Measurements from ENCODE around the gene RABL6. TPM values are rescaled to one million over a fixed set of nuclear protein-coding genes. Genes with fewer than 3 reads are reported as not detected.

Gene RABL6
- total RNA-seq, 2 experiments from 2014 or later, result 46.4 to 48.5 TPM

GRCh38 chr9:136806631-136807201 is 1.0 kb upstream of the RABL6 start:
- peaks cover 10% of the 10 kb centered on the region for H3K36me3 ChIP-seq (ENCODE audit: insufficient read depth, low read length)
- no peak for TF ChIP-seq CTCF (IDR thresholded peaks at IDR 0.05)
- peak overlapping the region; percentile 44 to 81 for H3K27ac ChIP-seq (ENCODE audit: low read depth in 1 of 2, low read length in 2 of 2)
- POLR2A ChIA-PET, result interaction anchor here (0.7 to 3.9 kb wide), 11 partner anchors 8 to 289 kb away, joined by 3 to 30 read pairs (median 5); partner anchors contain the start of genes AJM1, MAN1B1, TMEM141 and TRAF2
- Mint-ChIP-seq H3K9me3 (no peaks in the 10 kb centered on the region), H3K4me1 (ENCODE audit: low read depth) (peaks cover 41% of the 10 kb centered on the region), H3K36me3 (ENCODE audit: low read depth) (peaks cover 15% of the 10 kb centered on the region), H3K27me3 (no peaks in the 10 kb centered on the region), H3K4me3 (peak overlapping the region; percentile 90), H3K27ac (peak overlapping the region; percentile 81)
- peak overlapping the region; percentile 68 for H3K4me3 ChIP-seq (ENCODE audit: low read length)
- no peak for ATAC-seq (ENCODE audit: poor library complexity)
- DNase-seq, result peak in 1 of 14 experiments; percentile 36
- H3K9me3 ChIP-seq (ENCODE audit: control insufficient read depth in 1 of 2, insufficient read depth in 1 of 2, low read length in 2 of 2), result no peaks in the 10 kb centered on the region
- CTCF ChIA-PET, result interaction anchor here (1.2 to 3.8 kb wide), 4 partner anchors 15 to 229 kb away, joined by 3 to 18 read pairs (median 4); partner anchors contain the start of genes AJM1 and TMEM141
- H3K4me1 ChIP-seq (ENCODE audit: insufficient read depth, low read length), result peaks cover 47% of the 10 kb centered on the region
- H3K27me3 ChIP-seq (ENCODE audit: control insufficient read depth in 1 of 2, insufficient read depth in 2 of 2, low read length in 2 of 2), result peaks cover 0 to 3% of the 10 kb centered on the region in 2 experiments
- intact Hi-C loops (cut with DNase I, micrococcal nuclease), result loop anchor here (1.0 to 10.0 kb wide), 5 partner anchors 41 to 402 kb away; partner anchors contain the start of genes PHPT1 (in 2 of the 2), SNAPC4 (in 1 of the 2) and TRAF2 (in 1 of the 2)

- ATAC-seq (ENCODE audit: poor library complexity), result peak; percentile 54
- intact Hi-C loops (cut with DNase I, micrococcal nuclease), result loop anchor here (2.0 to 10.0 kb wide), 5 partner anchors 33 to 403 kb away; partner anchors contain the start of genes PHPT1 (in 1 of the 2), SNAPC4 (in 1 of the 2) and TRAF2 (in 1 of the 2)
- H3K9me3 ChIP-seq (ENCODE audit: control insufficient read depth in 1 of 2, insufficient read depth in 1 of 2, low read length in 2 of 2), result no peaks in the 10 kb centered on the region
Measured at GRCh38 chr9:136808075-136808805, 492 bp downstream of the RABL6 start.

More at GRCh38 chr9:136808075-136808805, 492 bp downstream of the RABL6 start:
- Histone ChIP-seq H3K4me3 (ENCODE audit: low read length) (peak overlapping the region; percentile 62), H3K27ac (ENCODE audit: low read depth in 1 of 2, low read length in 2 of 2) (no peak overlapping the region), H3K27me3 (ENCODE audit: control insufficient read depth in 1 of 2, insufficient read depth in 2 of 2, low read length in 2 of 2) (no peaks in the 10 kb centered on the region), H3K36me3 (ENCODE audit: insufficient read depth, low read length) (peaks cover 10% of the 10 kb centered on the region), H3K4me1 (ENCODE audit: insufficient read depth, low read length) (peaks cover 56% of the 10 kb centered on the region)
- Mint-ChIP-seq H3K27ac (peak overlapping the region; percentile 41), H3K36me3 (ENCODE audit: low read depth) (peaks cover 23% of the 10 kb centered on the region), H3K4me1 (ENCODE audit: low read depth) (peaks cover 44% of the 10 kb centered on the region), H3K27me3 (no peaks in the 10 kb centered on the region), H3K4me3 (peak overlapping the region; percentile 86), H3K9me3 (no peaks in the 10 kb centered on the region)
- TF ChIP-seq CTCF (IDR thresholded peaks at IDR 0.05), result no peak
- peak in 13 of 14 experiments; percentile 36 to 75 (median 44) for DNase-seq
- ChIA-PET POLR2A (interaction anchor here (0.6 to 3.9 kb wide), 12 partner anchors 9 to 432 kb away, joined by 3 to 30 read pairs (median 4); partner anchors contain the start of genes AJM1, EDF1, TMEM141 and TRAF2), CTCF (interaction anchor here (1.2 to 3.8 kb wide), 3 partner anchors 16 to 34 kb away, joined by 3 to 18 read pairs (median 6); partner anchors contain the start of genes AJM1 and TMEM141)

All from CD4-positive, alpha-beta T cell (primary cell).